ENCODE results near the gene UBE2Q1. TPM values are rescaled to one million over a fixed set of nuclear protein-coding genes. Genes with fewer than 3 reads are reported as not detected.

Gene UBE2Q1
- total RNA-seq, 1 donor from 2014 or later, result 88.3 TPM

DNA sequence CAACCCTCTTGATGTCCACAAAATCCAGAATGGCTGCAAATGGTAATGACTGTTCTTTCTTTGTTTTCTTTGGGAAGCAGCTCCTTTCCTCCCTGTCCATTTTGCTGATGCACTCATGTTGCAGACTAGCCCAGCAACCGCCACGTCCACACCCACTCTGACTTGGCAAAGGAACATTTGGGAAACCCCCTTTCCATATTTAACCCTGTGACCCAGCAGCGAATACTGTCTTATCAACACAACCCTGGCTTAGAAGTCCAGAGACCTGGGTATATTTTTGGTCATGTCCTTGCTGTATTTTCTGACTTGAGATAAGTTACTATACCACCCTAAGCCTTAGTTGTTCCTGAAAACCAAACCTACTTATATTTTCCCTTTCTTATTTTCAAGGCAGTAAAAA, 38.1 kb downstream of the UBE2Q1 start:
- H3K36me3 Mint-ChIP-seq (ENCODE audit: insufficient read depth), result no peaks in the 10 kb centered on the region
- H3K4me3 Mint-ChIP-seq (ENCODE audit: low read depth), result no peak overlapping the region
- H3K27ac Mint-ChIP-seq, result no peak overlapping the region
- no peak for TF ChIP-seq CTCF (IDR thresholded peaks at IDR 0.05; ENCODE audit: unreplicated experiment)
- no peaks in the 10 kb centered on the region for H3K9me3 Mint-ChIP-seq (ENCODE audit: low read depth)
- H3K4me1 Mint-ChIP-seq (ENCODE audit: low read depth), result no peaks in the 10 kb centered on the region
- H3K27me3 Mint-ChIP-seq, result peaks cover 31% of the 10 kb centered on the region
- DNase-seq (ENCODE audit: low spot score, unreplicated experiment), result no peak

DNA sequence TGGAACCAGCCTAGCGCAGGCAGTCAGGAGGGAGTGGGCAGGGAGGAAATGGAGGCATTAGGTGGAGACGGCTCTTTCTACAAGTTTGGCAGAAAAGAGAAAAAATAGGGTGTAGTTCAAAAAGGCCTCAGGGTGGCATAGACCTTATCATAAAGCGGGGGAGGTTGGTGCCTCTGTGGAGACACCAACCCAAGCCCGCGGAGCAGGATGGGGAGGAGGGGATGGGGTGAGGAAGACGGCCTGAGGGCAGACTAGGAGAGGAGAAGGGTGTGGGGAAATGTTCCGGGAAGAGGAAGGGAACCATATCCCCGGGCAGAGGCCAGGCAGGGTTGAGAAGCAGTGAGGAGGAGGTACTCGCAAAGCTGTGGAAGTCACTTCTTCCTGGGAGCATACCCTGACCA, 38.9 kb downstream of the UBE2Q1 start:
- no peak for DNase-seq (ENCODE audit: low spot score, unreplicated experiment)
- H3K27ac Mint-ChIP-seq, result no peak overlapping the region
- peaks cover 32% of the 10 kb centered on the region for H3K27me3 Mint-ChIP-seq
- no peaks in the 10 kb centered on the region for H3K9me3 Mint-ChIP-seq (ENCODE audit: low read depth)
- TF ChIP-seq CTCF (IDR thresholded peaks at IDR 0.05; ENCODE audit: unreplicated experiment), result no peak
- H3K4me1 Mint-ChIP-seq (ENCODE audit: low read depth), result no peaks in the 10 kb centered on the region
- H3K4me3 Mint-ChIP-seq (ENCODE audit: low read depth), result no peak overlapping the region
- H3K36me3 Mint-ChIP-seq (ENCODE audit: insufficient read depth), result no peaks in the 10 kb centered on the region

GRCh38 chr1:154517661-154518060, 40.8 kb downstream of the UBE2Q1 start:
- Mint-ChIP-seq H3K27me3 (peaks cover 34% of the 10 kb centered on the region), H3K4me3 (ENCODE audit: low read depth) (no peak overlapping the region), H3K36me3 (ENCODE audit: insufficient read depth) (no peaks in the 10 kb centered on the region), H3K4me1 (ENCODE audit: low read depth) (no peaks in the 10 kb centered on the region), H3K9me3 (ENCODE audit: low read depth) (no peaks in the 10 kb centered on the region), H3K27ac (no peak overlapping the region)
- TF ChIP-seq CTCF (IDR thresholded peaks at IDR 0.05; ENCODE audit: unreplicated experiment), result no peak
- no peak for DNase-seq (ENCODE audit: low spot score, unreplicated experiment)

DNA sequence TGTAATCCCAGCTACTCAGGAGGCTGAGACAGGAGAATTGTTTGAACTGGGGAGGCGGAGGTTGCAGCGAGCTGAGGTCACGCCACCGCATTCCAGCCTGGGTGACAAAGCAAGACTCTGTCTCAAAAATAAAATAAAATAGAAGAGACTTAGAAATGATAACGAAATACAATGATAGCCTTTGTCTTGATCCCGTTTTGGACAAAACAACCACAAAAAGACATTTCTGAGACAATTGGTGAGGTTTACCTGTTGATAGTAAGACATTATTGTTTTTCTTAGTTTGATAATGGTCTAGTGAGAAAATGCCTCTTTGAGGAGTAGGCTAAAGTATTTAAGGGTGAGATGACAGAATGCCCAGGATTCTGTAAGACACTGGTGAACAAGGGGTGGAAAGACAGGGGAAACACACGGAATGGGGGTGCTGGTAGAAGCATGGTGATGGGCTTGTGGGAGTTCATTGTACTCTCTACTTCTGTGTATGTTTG, 44.4 kb downstream of the UBE2Q1 start:
- H3K27me3 Mint-ChIP-seq, result peaks cover 33% of the 10 kb centered on the region
- H3K4me3 Mint-ChIP-seq (ENCODE audit: low read depth), result no peak overlapping the region
- DNase-seq (ENCODE audit: low spot score, unreplicated experiment), result no peak
- H3K36me3 Mint-ChIP-seq (ENCODE audit: insufficient read depth), result no peaks in the 10 kb centered on the region
- H3K9me3 Mint-ChIP-seq (ENCODE audit: low read depth), result no peaks in the 10 kb centered on the region
- TF ChIP-seq CTCF (IDR thresholded peaks at IDR 0.05; ENCODE audit: unreplicated experiment), result no peak
- no peak overlapping the region for H3K27ac Mint-ChIP-seq
- no peaks in the 10 kb centered on the region for H3K4me1 Mint-ChIP-seq (ENCODE audit: low read depth)

DNA sequence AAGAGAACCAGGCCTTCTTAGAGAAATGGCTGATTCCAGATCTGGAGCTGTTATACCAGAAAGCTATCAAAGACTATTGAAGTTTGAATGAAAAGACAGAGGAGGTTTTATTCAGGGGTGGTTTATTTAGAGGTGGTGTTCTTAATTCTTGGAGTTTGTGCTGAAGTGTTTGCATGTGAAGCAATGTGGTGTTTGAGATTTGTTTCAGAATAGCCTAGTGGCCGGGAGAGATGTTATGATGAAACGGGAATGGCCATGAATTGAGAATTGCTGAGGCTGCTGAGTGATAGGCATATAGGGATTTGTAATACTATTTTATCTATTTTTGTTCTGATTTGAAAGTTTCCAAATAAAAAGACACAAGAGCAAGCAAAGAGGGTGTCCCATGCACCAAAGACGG, 45.7 kb downstream of the UBE2Q1 start:
- H3K36me3 Mint-ChIP-seq (ENCODE audit: insufficient read depth), result no peaks in the 10 kb centered on the region
- no peak for DNase-seq (ENCODE audit: low spot score, unreplicated experiment)
- peaks cover 42% of the 10 kb centered on the region for H3K27me3 Mint-ChIP-seq
- no peak for TF ChIP-seq CTCF (IDR thresholded peaks at IDR 0.05; ENCODE audit: unreplicated experiment)
- H3K4me3 Mint-ChIP-seq (ENCODE audit: low read depth), result no peak overlapping the region
- H3K27ac Mint-ChIP-seq, result no peak overlapping the region
- H3K9me3 Mint-ChIP-seq (ENCODE audit: low read depth), result no peaks in the 10 kb centered on the region
- H3K4me1 Mint-ChIP-seq (ENCODE audit: low read depth), result no peaks in the 10 kb centered on the region

Measured in progenitor cell of endocrine pancreas (in vitro differentiated cells).